H9 (cell line): ENCODE data around the gene NAB2. TPM values are rescaled to one million over a fixed set of nuclear protein-coding genes. Genes with fewer than 3 reads are reported as not detected.
A peak's percentile ranks its signal among the peaks of the same experiment; 100 is the strongest.

Experiments
- DNase-seq: peaks from one replicate; pipeline ENCODE4 v3.0.0-alpha.2; 2017
- H2AFZ ChIP-seq: one replicate; pipeline ENCODE4 v1.6.1; 2013; ENCODE audit warnings: mild to moderate bottlenecking, low read length, control low read depth, moderate library complexity
- H2AK5ac ChIP-seq: 2 replicates; pipeline ENCODE4 v1.6.1; 2013; ENCODE audit warnings: low read length, control low read depth, mixed read lengths; ENCODE audit not compliant: insufficient read length
- H2BK120ac ChIP-seq: one replicate; pipeline ENCODE4 v1.6.1; 2013; ENCODE audit warnings: low read depth, mild to moderate bottlenecking, low read length, control low read depth, inconsistent platforms; ENCODE audit not compliant: poor library complexity, severe bottlenecking
- H2BK12ac ChIP-seq: 2 replicates; pipeline ENCODE4 v1.6.1; 2013; ENCODE audit warnings: low read length, control low read depth, mixed read lengths, low read depth; ENCODE audit not compliant: insufficient read length
- H2BK15ac ChIP-seq: 2 replicates; pipeline ENCODE4 v1.6.1; 2013; ENCODE audit warnings: low read depth, low read length, control low read depth
- H2BK20ac ChIP-seq: one replicate; pipeline ENCODE4 v1.6.1; 2013; ENCODE audit warnings: low read depth, mild to moderate bottlenecking, low read length, control low read depth, inconsistent platforms; ENCODE audit not compliant: poor library complexity, severe bottlenecking
- H2BK5ac ChIP-seq: 2 replicates; pipeline ENCODE4 v1.6.1; 2013; ENCODE audit warnings: low read length, control low read depth, mixed read lengths; ENCODE audit not compliant: insufficient read length
- H3K14ac ChIP-seq: 2 replicates; pipeline ENCODE4 v1.6.1; 2013; ENCODE audit warnings: low read length, control low read depth; ENCODE audit not compliant: insufficient read depth
- H3K18ac ChIP-seq: 2 replicates; pipeline ENCODE4 v1.6.1; 2013; ENCODE audit warnings: low read depth, mild to moderate bottlenecking, mixed read lengths, low read length, control low read depth; ENCODE audit not compliant: insufficient read length
- H3K23ac ChIP-seq: 2 replicates; pipeline ENCODE4 v1.6.1; 2013; ENCODE audit warnings: low read length, control low read depth, mixed read lengths, low read depth; ENCODE audit not compliant: insufficient read length
- H3K23me2 ChIP-seq: 2 replicates; pipeline ENCODE4 v1.6.1; 2013; ENCODE audit warnings: low read depth, mild to moderate bottlenecking, mixed read lengths, low read length, control low read depth; ENCODE audit not compliant: insufficient read length, poor library complexity, severe bottlenecking
- H3K27ac ChIP-seq: 2 replicates; pipeline ENCODE4 v1.5.1; 2013; ENCODE audit warnings: low read length, control low read depth, mixed read lengths, low read depth; ENCODE audit not compliant: insufficient read length
- H3K27me3 ChIP-seq: 2 replicates; pipeline ENCODE4 v1.6.1; 2013; ENCODE audit warnings: low read length, control low read depth, inconsistent platforms; ENCODE audit not compliant: insufficient read depth
- H3K4ac ChIP-seq: 2 replicates; pipeline ENCODE4 v1.6.1; 2013; ENCODE audit warnings: low read depth, mild to moderate bottlenecking, control low read depth, inconsistent platforms, low read length, moderate library complexity
- H3K4me1 ChIP-seq: 2 replicates; pipeline ENCODE4 v1.6.1; 2013; ENCODE audit warnings: low read length, control low read depth, inconsistent platforms; ENCODE audit not compliant: insufficient read depth
- H3K4me2 ChIP-seq: 2 replicates; pipeline ENCODE4 v1.6.1; 2013; ENCODE audit warnings: low read length, control low read depth, mixed read lengths; ENCODE audit not compliant: insufficient read length, insufficient read depth
- H3K56ac ChIP-seq: 2 replicates; pipeline ENCODE4 v1.6.1; 2013; ENCODE audit warnings: low read depth, mild to moderate bottlenecking, mixed read lengths, low read length, control low read depth; ENCODE audit not compliant: insufficient read length
- H3K79me1 ChIP-seq: 2 replicates; pipeline ENCODE4 v1.6.1; 2013; ENCODE audit warnings: low read depth, mild to moderate bottlenecking, moderate library complexity, low read length, control low read depth, inconsistent platforms; ENCODE audit not compliant: insufficient read depth, poor library complexity, severe bottlenecking
- H3K79me2 ChIP-seq: 2 replicates; pipeline ENCODE4 v1.6.1; 2013; ENCODE audit warnings: low read length, control low read depth, inconsistent platforms; ENCODE audit not compliant: insufficient read depth
- H3K9ac ChIP-seq: 2 replicates; pipeline ENCODE4 v1.6.1; 2013; ENCODE audit warnings: low read length, control low read depth, mixed read lengths; ENCODE audit not compliant: insufficient read length; ENCODE audit errors: extremely low read depth
- H3K9me3 ChIP-seq: one replicate; pipeline ENCODE4 v1.6.1; 2013; ENCODE audit warnings: low read depth, low read length, inconsistent platforms; ENCODE audit not compliant: control insufficient read depth
- H3T11ph ChIP-seq: one replicate; pipeline ENCODE4 v1.6.1; 2013; ENCODE audit warnings: mild to moderate bottlenecking, low read length, control low read depth, inconsistent platforms
- H4K20me1 ChIP-seq: one replicate; pipeline ENCODE4 v1.6.1; 2013; ENCODE audit not compliant: control insufficient read depth, insufficient read length, insufficient read depth
- H4K5ac ChIP-seq: 2 replicates; pipeline ENCODE4 v1.6.1; 2013; ENCODE audit warnings: low read depth, mild to moderate bottlenecking, mixed read lengths, low read length, control low read depth; ENCODE audit not compliant: insufficient read length
- H4K8ac ChIP-seq: replicated peaks from 2 replicates; pipeline ENCODE4 v1.6.1; 2013; ENCODE audit warnings: low read length, control low read depth, mixed read lengths, low read depth; ENCODE audit not compliant: insufficient read length
- H4K91ac ChIP-seq: 2 replicates; pipeline ENCODE4 v1.6.1; 2013; ENCODE audit warnings: low read depth, mild to moderate bottlenecking, moderate library complexity, mixed read lengths, low read length, control low read depth; ENCODE audit not compliant: insufficient read length
- H3K27ac Mint-ChIP-seq, 3 experiments: 2 replicates in 2 of 3; 3 replicates in 1 of 3; pipeline ENCODE4 v1.8.0; 2020 to 2021; ENCODE audit warnings: mixed read lengths in 3 of 3, mild to moderate bottlenecking in 1 of 3, moderate library complexity in 1 of 3
- H3K27me3 Mint-ChIP-seq: 2 replicates; pipeline ENCODE4 v1.8.0; 2021; ENCODE audit warnings: low read depth, mild to moderate bottlenecking, moderate library complexity, mixed read lengths
- H3K36me3 Mint-ChIP-seq, 3 experiments: 2 replicates in 2 of 3; 3 replicates in 1 of 3; pipeline ENCODE4 v1.8.0; 2020 to 2021; ENCODE audit warnings: low read depth in 3 of 3, mixed read lengths in 3 of 3; ENCODE audit not compliant: insufficient read depth in 1 of 3
- H3K4me1 Mint-ChIP-seq, 2 experiments: 2 replicates each; pipeline ENCODE4 v1.8.0; 2020; ENCODE audit warnings: mixed read lengths in 2 of 2
- H3K4me3 Mint-ChIP-seq, 2 experiments: 2 replicates in 1 of 2; 3 replicates in 1 of 2; pipeline ENCODE4 v1.8.0; 2020 to 2021; ENCODE audit warnings: mild to moderate bottlenecking in 2 of 2, mixed read lengths in 2 of 2, moderate library complexity in 1 of 2
- H3K9me3 Mint-ChIP-seq, 2 experiments: 2 replicates in 1 of 2; 3 replicates in 1 of 2; pipeline ENCODE4 v1.8.0; 2020; ENCODE audit warnings: mild to moderate bottlenecking in 2 of 2, mixed read lengths in 2 of 2, moderate library complexity in 1 of 2
- CTCF ChIP-seq: fragments of 200-600 bp; sonication (generic); conservative IDR thresholded peaks from 3 replicates; pipeline ENCODE4 v1.8.0; 2021; ENCODE audit warnings: antibody characterized with exemption, mild to moderate bottlenecking
- WGBS: extraction: QIAGEN DNeasy Blood & Tissue Kit; methylation state at CpG from one replicate; pipeline ENCODE4 v1.1.7; 2013; ENCODE audit warnings: missing lambda C conversion rate, low lambda C conversion rate, mixed read lengths; ENCODE audit not compliant: insufficient read length; ENCODE audit errors: extremely low coverage; 5-methylcytosine and 5-hydroxymethylcytosine counted together
- total RNA-seq: library from RNA; stranded (reverse); gene quantifications from 2 replicates; pipeline ENCODE4 v1.2.1, GENCODE V29; 2021

The NAB2 gene
- total RNA-seq, 1 experiment from 2014 or later = 67.8 TPM

- Histone ChIP-seq H3K4me1 (peaks cover 24% of the 10 kb centered on the region), H2AK5ac (no peak within 1 kb of the TSS), H2BK20ac (no peak within 1 kb of the TSS), H3K79me1 (peaks cover 11% of the 10 kb centered on the region), H3K56ac (no peak within 1 kb of the TSS), H3K4me2 (peak within 1 kb of the TSS; percentile 75), H3K27ac (peak within 1 kb of the TSS; percentile 30), H2BK120ac (no peak within 1 kb of the TSS), H2BK5ac (no peak within 1 kb of the TSS), H3K23me2 (peaks cover 7% of the 10 kb centered on the region), H4K91ac (no peak within 1 kb of the TSS), H3T11ph (peak within 1 kb of the TSS; percentile 59), H3K14ac (peak within 1 kb of the TSS; percentile 72; the same call in 1 of the 2 replicates), H4K5ac (no peak within 1 kb of the TSS), H4K8ac (no peak within 1 kb of the TSS), H3K27me3 (no peaks in the 10 kb centered on the region), H3K79me2 (peaks cover 23% of the 10 kb centered on the region; the same call in 1 of the 2 replicates), H4K20me1 (no peaks in the 10 kb centered on the region), H2BK12ac (no peak within 1 kb of the TSS), H2AFZ (no peak within 1 kb of the TSS), H2BK15ac (no peak within 1 kb of the TSS), H3K23ac (no peak within 1 kb of the TSS), H3K4ac (no peak within 1 kb of the TSS; the same call in 1 of the 2 replicates), H3K9ac (peak within 1 kb of the TSS; percentile 56), H3K18ac (peak within 1 kb of the TSS; percentile 73), H3K9me3 (no peaks in the 10 kb centered on the region)
- Mint-ChIP-seq H3K4me3 (peak within 1 kb of the TSS; percentile 86 to 91), H3K27me3 (no peaks in the 10 kb centered on the region; the same call in 1 of the 2 replicates), H3K9me3 (peaks cover 0 to 4% of the 10 kb centered on the region in 2 experiments; a peak in 3 of 5 replicates), H3K27ac (peak within 1 kb of the TSS; percentile 85 to 93 (median 92); a peak in 6 of 7 replicates), H3K4me1 (peaks cover 45 to 54% of the 10 kb centered on the region in 2 experiments), H3K36me3 (peaks cover 4 to 8% (median 7%) of the 10 kb centered on the region in 3 experiments)
- DNase-seq = peak; percentile 88
- no CpG with 5 or more reads among the region's 57 CpGs for WGBS
- no peak for TF ChIP-seq CTCF
Observed at GRCh38 chr12:57127726-57128518, 39.0 kb downstream of the NAB2 start, which contains the start of gene LRP1. TSS of gene LRP1 (plus strand) at chr12:57128483. CDS start at chr12:57128965, 482 bp downstream.
